Activated CD8-positive, alpha-beta memory T cell treated with anti-CD3 and anti-CD28 coated beads for 24 hours (primary cell): ENCODE results near the gene IFNB1.

Experiments
- DNase-seq: peaks from one replicate; pipeline ENCODE4 v3.0.0-alpha.2; 2020

IFNB1 gene

DNA sequence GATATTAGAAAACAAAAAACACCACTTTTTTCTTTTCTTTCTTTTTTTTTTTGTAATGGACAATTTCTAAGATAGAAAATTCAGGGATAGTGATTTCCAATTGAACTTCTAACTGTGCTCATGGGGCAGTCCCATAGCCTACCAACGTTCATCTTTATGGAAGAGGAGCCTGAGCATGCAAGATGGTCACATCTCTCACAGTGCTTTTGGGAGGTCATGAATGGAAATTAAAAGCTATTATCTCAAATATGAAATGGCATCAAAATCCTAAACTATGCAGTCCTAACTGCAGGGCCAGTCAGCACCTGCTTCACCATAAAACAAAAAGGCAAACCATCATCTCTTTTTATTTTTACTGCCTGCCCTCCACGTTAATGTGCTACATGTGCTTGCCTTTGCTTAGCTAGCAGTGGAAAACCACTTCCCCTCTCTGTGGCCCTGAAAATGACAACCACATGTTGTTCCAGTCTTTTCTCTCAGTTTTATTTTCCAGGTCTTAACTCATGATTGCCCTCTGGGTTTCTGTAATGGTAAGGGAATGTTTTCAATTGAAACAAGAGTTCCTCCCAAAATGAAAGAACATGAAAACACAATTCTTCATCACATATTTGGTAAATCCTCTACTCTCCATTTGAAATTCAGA, 16.7 kb downstream of the IFNB1 start:
- DNase-seq = no peak

DNA sequence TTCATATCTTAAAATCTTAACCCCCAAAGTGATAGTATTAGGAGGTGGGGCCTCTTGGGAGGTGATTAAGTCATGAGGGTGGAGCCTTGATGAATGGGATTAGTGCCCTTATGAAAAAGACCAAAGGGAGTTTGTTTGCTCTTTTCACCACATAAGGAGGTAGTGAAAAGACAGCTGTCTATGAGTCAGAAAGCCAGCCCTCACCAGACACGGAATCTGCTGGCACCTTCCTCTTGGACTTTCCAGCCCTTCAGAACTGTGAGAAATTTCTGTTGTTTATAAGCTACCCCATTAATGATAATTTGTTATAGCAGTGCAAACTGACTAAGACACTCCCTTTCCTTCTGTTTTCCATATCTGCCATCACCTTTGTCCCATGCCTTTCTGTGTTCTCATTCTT, 20.8 kb downstream of the IFNB1 start:
- no peak for DNase-seq

DNA sequence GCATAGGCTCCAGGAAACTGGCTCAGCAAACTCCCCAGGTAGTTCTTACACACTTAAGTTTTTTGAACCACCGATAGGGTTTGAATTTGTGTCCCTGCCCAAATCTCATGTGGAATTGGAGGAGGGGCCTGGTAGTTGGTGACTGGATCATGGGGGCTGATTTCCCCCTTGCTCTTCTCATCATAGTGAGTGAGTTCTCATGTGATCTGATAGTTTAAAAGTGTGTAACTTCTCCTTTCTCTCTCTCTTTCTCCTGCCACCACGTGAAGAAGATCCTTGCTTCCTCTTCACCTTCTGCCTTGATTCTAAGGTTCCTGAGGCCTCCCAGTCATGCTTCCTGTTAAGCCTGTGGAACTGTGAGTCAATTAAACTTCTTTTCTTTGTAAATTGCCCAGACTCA, 23.9 kb downstream of the IFNB1 start:
- no peak for DNase-seq

DNA sequence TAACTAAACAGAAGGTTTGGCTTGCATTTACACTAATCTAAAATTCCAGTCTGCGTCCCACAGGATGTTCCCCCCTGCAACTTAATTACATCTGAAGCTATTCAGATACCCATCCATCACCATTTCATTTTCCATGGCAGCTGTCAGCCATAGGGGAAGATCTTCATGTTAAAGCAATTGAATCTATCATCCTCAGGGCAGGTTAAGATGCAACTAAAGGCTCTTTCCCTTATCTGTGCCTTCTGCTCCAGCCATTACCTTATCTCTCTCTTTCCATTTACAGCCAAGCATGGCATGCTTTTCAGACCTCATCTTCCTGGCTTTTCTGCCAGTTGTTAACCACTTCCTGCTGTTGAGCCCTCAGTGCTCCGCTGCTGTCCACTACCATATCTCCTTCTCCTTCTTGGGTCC, 30.5 kb downstream of the IFNB1 start:
- no peak for DNase-seq

- no peak for DNase-seq
These were observed 33.9 kb downstream of the IFNB1 start for GRCh38 chr9:21043841-21044240.

DNA sequence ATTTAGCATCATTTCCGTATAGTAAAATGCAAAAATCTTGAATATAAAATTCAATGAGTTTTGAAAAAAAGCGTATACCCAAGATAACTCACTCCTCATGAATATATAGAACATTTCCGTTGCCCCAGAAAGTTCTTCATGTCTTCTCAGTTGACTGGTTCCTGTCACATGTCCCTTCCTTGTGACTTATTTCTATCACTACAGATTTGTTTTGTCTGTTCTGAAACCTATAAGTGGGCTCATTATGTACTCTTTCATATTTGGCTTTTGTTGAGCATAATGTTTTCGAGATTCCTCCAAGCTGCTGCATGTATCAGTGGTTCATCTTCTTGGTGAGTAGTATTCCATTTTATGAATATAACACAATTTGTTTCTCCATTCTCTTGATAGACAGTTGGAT, 35.3 kb downstream of the IFNB1 start:
- DNase-seq = no peak

DNA sequence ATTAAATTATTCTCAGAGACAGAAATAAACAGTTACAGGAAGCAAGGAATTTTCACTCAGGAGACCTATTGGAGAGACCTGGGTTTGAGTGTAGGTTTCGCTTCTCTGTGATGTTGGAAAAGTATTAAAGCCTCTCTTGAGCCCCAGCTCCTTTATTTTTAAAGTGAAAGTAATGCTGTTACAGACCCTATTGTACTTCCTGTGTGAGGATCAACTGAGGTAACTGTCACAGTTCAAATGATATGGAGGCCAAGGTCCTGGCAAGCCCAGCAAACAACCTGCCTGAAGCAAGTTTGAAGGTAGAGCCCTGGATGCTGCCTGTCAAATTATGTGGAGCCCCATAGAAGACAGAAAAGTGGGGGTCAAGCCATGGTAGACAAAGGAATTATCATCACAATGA, 38.4 kb downstream of the IFNB1 start:
- no peak for DNase-seq

GRCh38 chr9:21037278-21037677, 40.5 kb downstream of the IFNB1 start:
- no peak for DNase-seq

GRCh38 chr9:21031808-21032183, 45.9 kb downstream of the IFNB1 start:
- no peak for DNase-seq

- DNase-seq = peak; percentile 84
These were observed 46.5 kb downstream of the IFNB1 start, which contains the start of gene HACD4 for GRCh38 chr9:21031091-21031807. Gene HACD4, minus strand, starts transcription at chr9:21031640. Its CDS starts 50 bp downstream, at chr9:21031590.

DNA sequence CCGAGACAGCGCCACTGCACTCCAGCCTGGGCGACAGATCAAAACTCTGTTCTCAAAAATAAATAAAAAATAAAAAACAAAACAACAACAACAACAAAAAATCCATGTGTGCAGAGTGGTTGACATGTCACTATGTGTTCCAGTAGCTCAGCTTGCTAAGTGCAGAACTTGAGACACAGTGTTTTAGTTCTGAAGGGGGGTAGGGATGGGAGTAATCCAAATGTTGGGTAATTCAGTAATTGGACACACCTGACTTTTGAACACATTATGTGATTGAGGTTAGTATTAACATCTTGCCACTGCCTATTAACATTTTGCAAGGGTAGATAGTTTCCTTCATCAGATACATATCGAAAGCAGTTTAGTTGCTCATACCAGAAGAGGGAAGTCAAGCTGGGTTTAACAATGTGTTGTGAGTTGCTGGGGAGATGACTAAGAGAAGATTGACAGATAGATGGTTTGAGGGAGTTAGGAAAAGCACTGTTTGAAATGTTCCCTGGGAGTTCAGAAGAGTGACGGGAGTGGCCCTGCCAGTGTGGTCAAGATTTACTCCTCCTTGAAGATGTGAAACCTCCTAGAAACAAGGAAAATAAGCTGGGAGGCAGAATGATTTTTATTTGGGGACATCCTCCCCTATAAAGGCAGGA, 47.2 kb downstream of the IFNB1 start:
- DNase-seq = peak; percentile 64

DNA sequence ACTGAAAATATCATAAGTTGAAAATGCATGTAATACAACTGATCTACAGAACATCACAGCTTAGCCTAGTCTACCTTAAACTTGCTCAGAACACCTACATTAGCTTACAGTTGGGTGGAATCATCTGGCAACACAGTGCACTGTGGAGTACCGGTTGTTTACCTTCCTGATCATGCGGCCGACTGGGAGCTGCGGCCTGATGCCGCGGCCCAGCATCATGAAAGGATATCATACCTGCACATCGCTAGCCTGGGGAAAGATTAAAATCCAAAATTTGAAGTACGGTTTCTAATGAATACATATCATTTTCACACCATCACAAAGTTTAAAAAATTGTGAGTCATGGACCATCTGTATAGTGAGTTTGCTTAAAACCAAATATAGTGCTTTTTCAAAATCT, 48.1 kb downstream of the IFNB1 start:
- DNase-seq = no peak

DNA sequence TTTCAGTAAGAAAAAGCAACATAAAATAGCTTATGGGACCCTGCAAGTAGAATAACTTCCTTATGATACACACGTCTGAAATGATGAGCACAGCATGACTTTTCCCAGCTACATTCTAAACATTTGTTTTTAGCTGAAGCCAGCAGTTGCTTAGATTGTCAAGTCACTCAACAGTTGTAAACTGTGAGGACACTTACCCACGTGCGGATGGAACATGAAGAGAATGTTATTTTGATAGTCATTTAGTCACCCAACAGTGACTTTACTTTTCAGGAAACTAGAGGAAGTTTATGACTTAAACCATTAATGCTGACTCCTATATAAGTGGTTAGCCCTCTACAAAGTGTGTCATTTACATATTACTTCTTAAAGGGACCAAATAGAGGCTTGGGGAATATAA, 49.3 kb downstream of the IFNB1 start:
- DNase-seq = no peak

GRCh38 chr9:21027295-21027694, 50.4 kb downstream of the IFNB1 start:
- no peak for DNase-seq
